HG02642 (cell line): Measurements from ENCODE around the gene TLE2.
"Not testable (repeated sequence)": the region's sequence is repeated elsewhere in the genome, so short reads cannot be mapped to it uniquely, and the experiment has no call there.

Source experiments
- ATAC-seq: cut with Tn5 transposase; IDR thresholded peaks from one replicate; pipeline ENCODE4 v1.9.1; 2021; ENCODE audit warnings: mild to moderate bottlenecking; ENCODE audit not compliant: unreplicated experiment, poor library complexity

TLE2 gene

GRCh38 chr19:2988568-2988967, 40.5 kb downstream of the TLE2 start:
- ATAC-seq, result no peak

- no peak for ATAC-seq
Measured at GRCh38 chr19:2987797-2988196, 41.3 kb downstream of the TLE2 start.

GRCh38 chr19:2986951-2987524, 42.0 kb downstream of the TLE2 start:
- no peak for ATAC-seq

- no peak for ATAC-seq
Measured at GRCh38 chr19:2984215-2984528, 44.9 kb downstream of the TLE2 start.

GRCh38 chr19:2983351-2984214, 45.5 kb downstream of the TLE2 start:
- no peak for ATAC-seq

- ATAC-seq, result no peak
Measured at GRCh38 chr19:2982983-2983350, 46.1 kb downstream of the TLE2 start.

- no peak for ATAC-seq
Measured at GRCh38 chr19:2982561-2982960, 46.5 kb downstream of the TLE2 start.

GRCh38 chr19:2981898-2982297, 47.2 kb downstream of the TLE2 start:
- no peak for ATAC-seq

GRCh38 chr19:2978772-2979171, 50.3 kb downstream of the TLE2 start:
- ATAC-seq, result no peak

GRCh38 chr19:2978166-2978767, 50.8 kb downstream of the TLE2 start:
- ATAC-seq, result no peak

GRCh38 chr19:2977746-2978138, 51.3 kb downstream of the TLE2 start:
- no peak for ATAC-seq

- ATAC-seq, result peak; percentile 97
Measured at GRCh38 chr19:2977001-2977745, 51.9 kb downstream of the TLE2 start, which contains the start of gene TLE6. Gene TLE6 (plus strand): TSS chr19:2977564. CDS start chr19:2978234, 670 bp downstream.

GRCh38 chr19:2976609-2977000, 52.5 kb downstream of the TLE2 start:
- no peak for ATAC-seq

GRCh38 chr19:2974342-2975041, 54.6 kb downstream of the TLE2 start:
- no peak for ATAC-seq

GRCh38 chr19:2973229-2973628, 55.9 kb downstream of the TLE2 start:
- no peak for ATAC-seq

- ATAC-seq, result no peak
Measured at GRCh38 chr19:2970201-2970835, 58.8 kb downstream of the TLE2 start.

- ATAC-seq, result no peak
Measured at GRCh38 chr19:2969104-2969504, 60.0 kb downstream of the TLE2 start.

- no peak for ATAC-seq
Measured at GRCh38 chr19:2967972-2968371, 61.1 kb downstream of the TLE2 start.

- no peak for ATAC-seq
Measured at GRCh38 chr19:2964874-2965273, 64.2 kb downstream of the TLE2 start.

- not testable (repeated sequence) for ATAC-seq
Measured at GRCh38 chr19:2963631-2964030, 65.4 kb downstream of the TLE2 start.
